A673 (cell line): ENCODE data around the gene TRAPPC14. TPM values are rescaled to one million over a fixed set of nuclear protein-coding genes. Genes with fewer than 3 reads are reported as not detected.

Experiments used
- Bru-seq: library from RNA; stranded (reverse); fragments of 400-500 nt; gene quantifications from one replicate; lab custom pipeline; 2021; lab: Mats Ljungman, UMichigan
- BruChase-seq, 2 experiments: library from RNA; stranded (reverse); fragments of 400-500 nt; gene quantifications; one replicate each; lab custom pipeline; 2021; lab: Mats Ljungman, UMichigan
- BruUV-seq: library from RNA; stranded (reverse); fragments of 400-500 nt; replicated peaks from 2 replicates; lab custom pipeline; 2021; lab: Mats Ljungman, UMichigan
- CTCF ChIA-PET: fragments of 300-600 bp; sonication (Branson Sonifier 250); formaldehyde crosslinking; loops from one replicate; lab custom pipeline; 2022; ENCODE audit warnings: antibody characterized with exemption; lab: Charles Lee
- POLR2A ChIA-PET: fragments of 300-600 bp; sonication (Branson Sonifier 250); formaldehyde crosslinking; loops from one replicate; lab custom pipeline; 2022; ENCODE audit warnings: antibody characterized with exemption; ENCODE audit not compliant: low non-redundant PET; lab: Charles Lee
- DNase-seq: peaks from one replicate; pipeline ENCODE4 v3.0.0-alpha.2; 2015; ENCODE audit warnings: low spot score
- H3K27ac ChIP-seq: fragments of 200-600 bp; sonication (generic); 2 replicates; pipeline ENCODE4 v1.5.1; 2016; ENCODE audit warnings: mixed run types, low read depth, mild to moderate bottlenecking, mixed read lengths, antibody characterized with exemption, low read length; ENCODE audit not compliant: poor library complexity, severe bottlenecking
- H3K27me3 ChIP-seq: fragments of 200-600 bp; sonication (generic); replicated peaks from 2 replicates; pipeline ENCODE4 v1.6.1; 2017; ENCODE audit warnings: mixed run types, low read depth, mild to moderate bottlenecking, mixed read lengths, antibody characterized with exemption, low read length; ENCODE audit not compliant: insufficient read depth, poor library complexity
- H3K36me3 ChIP-seq: fragments of 200-600 bp; sonication (generic); 2 replicates; pipeline ENCODE4 v1.6.1; 2016; ENCODE audit warnings: mixed run types, mild to moderate bottlenecking, mixed read lengths, antibody characterized with exemption, low read length; ENCODE audit not compliant: insufficient read depth, poor library complexity, severe bottlenecking
- H3K4me1 ChIP-seq: fragments of 200-600 bp; sonication (generic); 2 replicates; pipeline ENCODE4 v1.6.1; 2017; ENCODE audit warnings: mixed run types, mild to moderate bottlenecking, mixed read lengths, antibody characterized with exemption, low read length; ENCODE audit not compliant: insufficient read depth, poor library complexity, severe bottlenecking
- H3K4me3 ChIP-seq: fragments of 200-600 bp; sonication (generic); 2 replicates; pipeline ENCODE4 v1.5.1; 2016; ENCODE audit warnings: low read depth, mixed run types, mild to moderate bottlenecking, mixed read lengths, low read length; ENCODE audit not compliant: poor library complexity, severe bottlenecking
- H3K9me3 ChIP-seq: fragments of 200-600 bp; sonication (generic); 2 replicates; pipeline ENCODE4 v1.6.1; 2016; ENCODE audit warnings: mixed run types, low read depth, mild to moderate bottlenecking, mixed read lengths, antibody characterized with exemption, low read length; ENCODE audit not compliant: poor library complexity, severe bottlenecking
- EZH2 ChIP-seq: fragments of 200-600 bp; sonication (generic); IDR thresholded peaks from 2 replicates; pipeline ENCODE4 v1.6.1; 2017; ENCODE audit warnings: borderline replicate concordance, low read depth, mild to moderate bottlenecking, mixed read lengths, antibody characterized with exemption, low read length; ENCODE audit not compliant: poor library complexity, severe bottlenecking
- intact Hi-C: fragments of 100-400 bp; cut with micrococcal nuclease; formaldehyde crosslinking; loops from one replicate; pipeline ENCODE4 v1.10.0; 2022; ENCODE audit not compliant: unreplicated experiment
- long read RNA-seq: library from polyadenylated mRNA; stranded (forward); transcript quantifications from one replicate; pipeline ENCODE4 v2.0.0, GENCODE V29; 2022
- total RNA-seq: library from RNA; stranded (reverse); gene quantifications from 2 replicates; pipeline ENCODE4 v1.2.3, GENCODE V29; 2021
- TF ChIP-seq, protein P1 (sequence below): fragments of 300-800, 200-600 bp; sonication (generic); conservative IDR thresholded peaks from 2 replicates; pipeline ENCODE4 v1.5.1; 2017; ENCODE audit warnings: low read depth, mild to moderate bottlenecking, antibody characterized with exemption, low read length, moderate library complexity, mixed read lengths

The TRAPPC14 gene, protein sequence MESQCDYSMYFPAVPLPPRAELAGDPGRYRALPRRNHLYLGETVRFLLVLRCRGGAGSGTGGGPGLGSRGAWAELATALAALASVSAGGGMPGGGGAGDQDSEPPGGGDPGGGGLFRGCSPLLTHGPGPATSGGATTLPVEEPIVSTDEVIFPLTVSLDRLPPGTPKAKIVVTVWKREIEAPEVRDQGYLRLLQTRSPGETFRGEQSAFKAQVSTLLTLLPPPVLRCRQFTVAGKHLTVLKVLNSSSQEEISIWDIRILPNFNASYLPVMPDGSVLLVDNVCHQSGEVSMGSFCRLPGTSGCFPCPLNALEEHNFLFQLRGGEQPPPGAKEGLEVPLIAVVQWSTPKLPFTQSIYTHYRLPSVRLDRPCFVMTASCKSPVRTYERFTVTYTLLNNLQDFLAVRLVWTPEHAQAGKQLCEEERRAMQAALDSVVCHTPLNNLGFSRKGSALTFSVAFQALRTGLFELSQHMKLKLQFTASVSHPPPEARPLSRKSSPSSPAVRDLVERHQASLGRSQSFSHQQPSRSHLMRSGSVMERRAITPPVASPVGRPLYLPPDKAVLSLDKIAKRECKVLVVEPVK
- 22.6 and 25.7 TPM in 2 replicates for total RNA-seq
- percentile 58 among the genes with signal in this experiment for Bru-seq, nascent RNA
- BruChase-seq, experiment 1, labeled RNA remaining after a 2-hour chase, result percentile 60 among the genes with signal in this experiment
- percentile 55 among the genes with signal in this experiment for BruChase-seq, experiment 2, labeled RNA remaining after a 6-hour chase
- long read RNA-seq, partial matches to known transcripts, result 0 of 9 reads
- long read RNA-seq, other reads (novel, unspliced or antisense), result 5 of 9 reads

DNA sequence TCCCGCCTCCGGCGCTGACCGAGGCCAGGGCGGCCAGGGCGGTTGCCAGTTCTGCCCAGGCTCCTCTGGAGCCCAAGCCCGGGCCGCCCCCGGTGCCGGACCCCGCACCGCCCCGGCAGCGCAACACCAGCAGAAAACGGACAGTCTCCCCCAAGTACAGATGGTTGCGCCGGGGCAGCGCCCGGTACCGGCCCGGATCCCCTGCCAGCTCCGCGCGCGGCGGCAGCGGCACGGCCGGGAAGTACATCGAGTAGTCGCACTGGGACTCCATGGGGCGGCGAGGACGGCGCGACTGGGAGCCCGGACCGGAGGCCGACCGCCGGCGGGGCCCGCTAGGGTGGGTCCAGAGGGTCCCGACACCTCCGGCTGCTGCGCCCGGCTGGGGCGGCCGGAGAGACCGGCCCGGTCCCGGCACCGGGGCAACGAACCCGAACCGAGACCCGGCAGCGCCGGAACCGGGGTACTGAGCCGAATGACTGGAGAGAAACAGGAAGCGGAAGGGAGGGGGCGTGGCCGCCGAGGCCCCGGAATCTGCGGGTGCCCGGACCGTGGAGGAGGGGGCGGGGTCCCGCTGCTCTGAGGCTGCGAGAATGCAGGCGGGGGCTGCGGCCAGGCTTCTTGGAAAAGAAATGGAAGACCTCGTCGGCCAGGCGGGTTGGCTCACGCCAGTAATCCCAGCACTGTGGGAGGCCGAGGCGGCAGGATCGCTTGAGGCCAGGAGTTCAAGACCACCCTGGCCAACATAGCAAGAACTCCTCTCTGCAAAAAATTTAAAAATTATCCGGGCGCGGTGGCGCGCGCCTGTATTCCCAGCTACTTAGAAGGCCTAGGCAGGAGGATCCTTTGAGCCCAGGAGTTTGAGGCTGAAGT lies at the start of gene TRAPPC14:
TSS of gene TRAPPC14 (minus strand) at position 495 of the 870 bp plus-strand sequence. CDS start at position 271, 224 bp downstream.
- peak; percentile 92 for DNase-seq
- Histone ChIP-seq H3K27me3 (no peaks in the 10 kb centered on the region), H3K27ac (peak within 1 kb of the TSS; percentile 85), H3K4me3 (peak within 1 kb of the TSS; percentile 89), H3K36me3 (peaks cover 25% of the 10 kb centered on the region), H3K4me1 (peaks cover 15% of the 10 kb centered on the region), H3K9me3 (no peaks in the 10 kb centered on the region)
- no TSS peak for BruUV-seq
- intact Hi-C loops, result loop anchor here (1.0 kb wide), 1 partner anchor 10 kb away; the partner anchor contains the start of gene LAMTOR4
- POLR2A ChIA-PET, result interaction anchor here (0.7 kb wide), 1 partner anchor 57 kb away, joined by 9 read pairs; no protein-coding TSS in a partner anchor
- TF ChIP-seq EZH2, result no peak
- TF ChIP-seq, protein P1, sequence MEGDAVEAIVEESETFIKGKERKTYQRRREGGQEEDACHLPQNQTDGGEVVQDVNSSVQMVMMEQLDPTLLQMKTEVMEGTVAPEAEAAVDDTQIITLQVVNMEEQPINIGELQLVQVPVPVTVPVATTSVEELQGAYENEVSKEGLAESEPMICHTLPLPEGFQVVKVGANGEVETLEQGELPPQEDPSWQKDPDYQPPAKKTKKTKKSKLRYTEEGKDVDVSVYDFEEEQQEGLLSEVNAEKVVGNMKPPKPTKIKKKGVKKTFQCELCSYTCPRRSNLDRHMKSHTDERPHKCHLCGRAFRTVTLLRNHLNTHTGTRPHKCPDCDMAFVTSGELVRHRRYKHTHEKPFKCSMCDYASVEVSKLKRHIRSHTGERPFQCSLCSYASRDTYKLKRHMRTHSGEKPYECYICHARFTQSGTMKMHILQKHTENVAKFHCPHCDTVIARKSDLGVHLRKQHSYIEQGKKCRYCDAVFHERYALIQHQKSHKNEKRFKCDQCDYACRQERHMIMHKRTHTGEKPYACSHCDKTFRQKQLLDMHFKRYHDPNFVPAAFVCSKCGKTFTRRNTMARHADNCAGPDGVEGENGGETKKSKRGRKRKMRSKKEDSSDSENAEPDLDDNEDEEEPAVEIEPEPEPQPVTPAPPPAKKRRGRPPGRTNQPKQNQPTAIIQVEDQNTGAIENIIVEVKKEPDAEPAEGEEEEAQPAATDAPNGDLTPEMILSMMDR, result no peak
- CTCF ChIA-PET, result interaction anchor here (0.5 to 0.6 kb wide), 3 partner anchors 10 to 45 kb away, joined by 3 to 9 read pairs (median 4); partner anchors contain the start of gene LAMTOR4

DNA sequence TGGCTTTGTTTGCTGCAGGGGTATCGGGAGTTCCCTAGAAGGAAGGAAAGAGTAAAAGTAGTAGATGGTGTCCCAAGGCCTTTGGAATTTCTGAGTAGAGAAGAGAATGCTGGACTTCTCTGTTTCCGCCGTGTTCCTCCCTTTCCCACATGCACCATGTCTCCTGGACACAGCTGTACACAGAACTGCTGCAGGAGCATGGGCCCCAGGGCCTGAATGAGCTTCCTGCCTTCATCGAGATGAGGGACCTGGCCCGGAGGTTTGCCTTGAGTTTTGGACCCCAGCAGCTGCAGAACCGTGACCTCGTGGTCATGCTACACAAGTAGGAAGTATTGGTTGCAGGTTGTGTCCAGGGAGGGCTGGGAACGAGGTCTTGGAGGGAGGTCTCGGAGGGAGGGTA lies 45.9 kb upstream of the TRAPPC14 start:
- TF ChIP-seq, protein P1, result no peak
- no peak for TF ChIP-seq EZH2
- H3K4me3 ChIP-seq, result no peak overlapping the region
- no peaks in the 10 kb centered on the region for H3K4me1 ChIP-seq
- CTCF ChIA-PET, result no interaction called here
- no peak overlapping the region for H3K27ac ChIP-seq
- peaks cover 6% of the 10 kb centered on the region for H3K27me3 ChIP-seq
- DNase-seq, result no peak
- no peaks in the 10 kb centered on the region for H3K36me3 ChIP-seq
- intact Hi-C loops, result no loop called here
- POLR2A ChIA-PET, result no interaction called here
- BruUV-seq, result no TSS peak
- H3K9me3 ChIP-seq, result no peaks in the 10 kb centered on the region
